Putamen (tissue), 1 donor: ENCODE results near the gene KIAA0232.
"Not testable (repeated sequence)": the region's sequence is repeated elsewhere in the genome, so short reads cannot be mapped to it uniquely, and the experiment has no call there.

Experiments
- DNase-seq: peaks from one replicate; pipeline ENCODE4 v3.0.0-alpha.2; 2016; ENCODE audit warnings: low spot score

Gene KIAA0232

DNA sequence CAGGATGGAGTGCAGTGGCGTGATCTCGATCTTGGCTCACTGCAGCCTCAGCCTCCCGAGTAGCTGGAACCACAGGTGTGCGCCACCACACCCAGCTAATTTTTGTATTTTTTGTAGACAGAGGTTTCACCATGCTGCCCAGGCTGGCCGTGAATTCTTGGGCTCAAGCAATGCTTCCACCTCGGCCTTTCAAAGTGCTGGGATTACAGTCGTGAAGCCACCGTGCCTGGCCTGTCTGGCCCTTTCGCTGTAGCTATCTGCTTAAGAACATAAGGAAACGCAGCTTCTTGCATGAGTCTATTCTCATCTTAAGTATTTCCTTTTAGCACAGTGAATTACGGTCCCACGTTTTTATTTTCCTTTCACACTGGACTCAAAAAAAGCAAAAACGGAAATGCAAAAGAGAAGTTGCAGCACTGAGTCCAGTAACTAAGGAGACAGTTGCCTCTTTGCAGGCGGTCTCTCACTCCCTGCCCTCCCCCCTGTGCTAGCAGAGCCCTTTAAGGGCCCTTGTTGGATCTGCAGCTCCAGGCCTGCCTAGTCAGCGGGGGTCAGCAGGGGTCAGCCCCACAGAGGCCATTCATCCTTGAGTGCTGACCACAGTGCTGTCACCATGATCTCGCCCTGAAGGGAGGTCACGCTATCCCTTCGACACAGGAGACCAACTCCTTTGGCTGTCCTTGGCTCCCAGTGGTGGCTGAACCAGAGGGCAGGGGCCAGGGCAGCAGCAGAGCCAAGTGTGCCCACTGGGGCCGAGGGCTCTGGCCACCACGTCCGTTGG lies 105.3 kb downstream of the KIAA0232 start:
- DNase-seq: no peak

DNA sequence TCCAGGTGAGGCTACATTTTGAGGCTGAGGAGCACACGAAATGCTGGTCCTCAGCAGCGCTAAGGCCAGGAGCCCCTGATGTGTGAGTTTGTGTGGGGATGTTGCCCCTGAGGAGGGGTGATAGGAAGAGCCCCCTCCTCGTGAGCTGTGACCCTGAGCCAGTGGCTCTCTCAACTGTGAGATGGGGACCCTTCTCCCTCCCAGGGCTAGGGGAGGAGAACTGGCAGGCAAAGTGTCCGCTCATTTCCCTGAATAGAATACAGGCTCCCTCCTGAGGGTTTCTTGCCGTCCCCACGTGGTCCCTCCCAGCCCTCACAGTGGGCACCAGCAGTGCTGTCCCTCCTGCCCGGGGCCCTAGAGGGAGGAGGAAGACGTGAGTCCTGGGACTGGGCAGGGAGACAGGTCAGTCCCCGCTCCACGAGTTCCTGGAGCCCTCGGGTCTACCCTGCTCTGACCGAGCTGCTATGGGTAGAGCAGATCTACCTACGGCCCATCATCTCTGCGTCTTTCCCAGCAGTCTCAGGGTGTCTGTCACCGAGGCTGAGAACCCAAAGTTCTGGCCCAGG lies 106.1 kb downstream of the KIAA0232 start:
- no peak for DNase-seq

DNA sequence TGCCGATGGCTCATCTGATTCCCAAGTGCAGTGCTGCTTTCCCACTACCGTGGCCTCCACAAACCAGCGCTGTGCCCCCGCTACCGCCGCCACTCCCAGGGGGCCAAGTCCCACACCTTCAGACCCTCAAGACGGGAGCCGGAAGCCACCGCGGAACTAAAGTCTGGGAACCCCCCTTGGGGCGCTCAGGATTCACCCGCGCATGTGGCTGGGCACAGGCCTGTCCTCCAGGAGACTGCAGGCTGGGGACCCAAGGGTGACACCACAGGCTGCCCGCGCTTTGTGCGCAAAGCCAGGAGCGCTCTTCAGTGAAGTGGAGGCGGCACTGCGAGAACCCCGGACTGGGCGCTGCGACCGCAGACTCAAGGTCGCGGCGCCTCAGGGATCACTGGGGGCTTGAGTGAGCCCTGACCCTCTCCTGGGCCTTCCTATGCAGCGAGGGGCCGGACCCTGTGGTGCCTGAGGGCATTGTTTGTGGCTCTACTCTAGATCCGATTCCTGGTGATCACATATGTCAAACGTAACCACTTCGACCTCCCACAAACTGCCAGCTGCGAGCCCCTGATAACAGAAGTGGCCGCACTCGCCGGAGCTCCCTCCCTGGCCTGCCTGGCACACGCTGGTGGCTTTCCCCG lies 106.7 kb downstream of the KIAA0232 start:
- no peak for DNase-seq

DNA sequence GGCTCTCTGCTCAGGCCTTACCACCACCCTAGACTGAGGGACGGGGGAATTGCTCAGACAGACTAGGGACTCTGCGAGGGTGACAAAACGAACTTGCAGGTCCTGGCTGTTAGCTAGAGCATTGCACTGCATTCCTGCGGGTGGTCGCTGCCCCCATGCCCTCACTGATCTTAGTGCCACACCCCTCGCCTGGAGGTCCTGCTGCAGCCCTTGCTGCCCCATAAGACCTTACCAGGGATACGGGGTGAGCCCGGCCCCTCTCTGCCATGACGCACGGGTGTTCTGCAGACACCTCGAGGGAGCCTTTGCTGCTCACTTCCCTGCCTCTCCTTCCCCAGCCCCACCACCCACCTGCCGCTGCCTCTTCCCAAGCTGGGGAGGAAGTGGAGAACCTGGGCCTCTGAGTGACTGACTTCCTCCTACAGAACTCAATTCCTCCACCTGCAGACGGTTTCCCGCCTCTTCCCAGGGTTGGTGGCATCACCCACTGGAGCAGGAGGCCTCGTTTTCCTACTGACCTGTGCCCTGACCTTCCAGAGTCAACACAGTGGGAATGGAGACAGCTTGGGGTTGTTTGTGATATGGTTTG lies 107.3 kb downstream of the KIAA0232 start:
- DNase-seq: no peak

DNA sequence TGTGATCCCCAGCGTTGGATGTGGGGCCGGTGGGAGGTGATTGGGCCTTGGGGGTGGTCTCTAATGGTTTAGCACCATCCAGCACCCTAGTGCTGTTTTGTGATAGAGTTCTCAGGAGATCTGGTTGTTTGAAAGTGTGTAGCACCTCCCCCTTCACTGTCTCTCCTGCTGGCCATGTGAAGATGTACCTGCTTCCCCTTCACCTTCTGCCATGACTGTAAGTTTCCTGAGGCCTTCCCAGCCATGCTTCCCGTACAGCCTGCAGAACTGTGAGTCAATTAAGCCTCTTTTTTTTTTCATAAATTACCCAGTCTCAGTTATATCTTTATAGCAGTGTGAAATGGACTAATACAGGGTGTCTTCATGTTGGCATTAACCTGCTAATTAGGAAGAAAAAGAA lies 107.8 kb downstream of the KIAA0232 start:
- DNase-seq: no peak

DNA sequence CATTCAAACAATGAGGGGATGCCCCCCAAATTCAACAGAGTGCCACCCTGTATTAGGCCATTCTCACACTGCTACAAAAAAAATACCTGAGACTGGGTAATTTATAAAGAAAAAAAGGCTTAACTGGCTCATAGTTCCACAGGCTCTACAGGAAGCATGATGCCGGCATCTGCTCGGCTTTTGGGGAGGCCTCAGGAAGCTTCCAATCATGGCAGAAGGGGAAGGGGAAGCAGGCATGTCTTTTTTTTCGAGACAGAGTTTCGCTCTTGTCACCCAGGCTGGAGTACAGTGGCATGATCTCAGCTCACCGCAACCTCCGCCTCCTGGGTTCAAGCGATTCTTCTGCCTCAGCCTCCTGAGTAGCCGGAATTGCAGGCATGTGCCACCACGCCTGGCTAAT lies 108.4 kb downstream of the KIAA0232 start:
- not testable (repeated sequence) for DNase-seq

DNA sequence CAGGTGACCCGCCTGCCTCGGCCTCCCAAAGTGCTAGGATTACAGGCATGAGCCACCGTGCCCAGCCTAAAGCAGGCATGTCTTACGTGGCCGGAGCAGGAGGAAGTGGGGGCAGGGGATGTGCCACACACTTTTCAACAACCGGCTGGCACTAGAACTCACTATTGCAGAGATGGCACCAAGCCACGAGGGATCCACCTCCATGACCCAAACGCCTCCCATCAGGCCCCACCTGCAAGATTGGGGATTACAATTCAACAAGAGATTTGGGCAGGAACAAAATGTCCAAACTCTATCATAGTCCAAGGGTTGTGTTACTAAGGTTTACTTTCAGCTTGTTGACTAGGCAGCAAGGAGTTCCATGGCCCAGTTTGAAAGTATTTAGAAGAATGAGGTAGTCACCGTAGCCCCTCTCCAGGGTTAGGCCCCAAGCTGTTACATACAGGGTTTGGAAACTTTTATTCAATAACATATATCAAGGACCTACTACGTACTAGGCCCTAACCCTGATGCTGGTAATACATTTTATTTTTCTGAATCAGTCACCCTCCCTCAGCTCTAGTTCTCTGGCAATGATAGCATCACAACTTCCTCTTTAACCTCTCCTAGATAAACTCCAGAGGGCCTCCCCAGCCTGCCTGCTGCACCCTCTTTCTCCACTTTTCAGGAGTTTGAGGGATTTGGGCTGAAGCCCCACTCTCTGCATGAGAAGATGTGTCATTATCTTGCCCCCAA lies 109.1 kb downstream of the KIAA0232 start:
- no peak for DNase-seq

DNA sequence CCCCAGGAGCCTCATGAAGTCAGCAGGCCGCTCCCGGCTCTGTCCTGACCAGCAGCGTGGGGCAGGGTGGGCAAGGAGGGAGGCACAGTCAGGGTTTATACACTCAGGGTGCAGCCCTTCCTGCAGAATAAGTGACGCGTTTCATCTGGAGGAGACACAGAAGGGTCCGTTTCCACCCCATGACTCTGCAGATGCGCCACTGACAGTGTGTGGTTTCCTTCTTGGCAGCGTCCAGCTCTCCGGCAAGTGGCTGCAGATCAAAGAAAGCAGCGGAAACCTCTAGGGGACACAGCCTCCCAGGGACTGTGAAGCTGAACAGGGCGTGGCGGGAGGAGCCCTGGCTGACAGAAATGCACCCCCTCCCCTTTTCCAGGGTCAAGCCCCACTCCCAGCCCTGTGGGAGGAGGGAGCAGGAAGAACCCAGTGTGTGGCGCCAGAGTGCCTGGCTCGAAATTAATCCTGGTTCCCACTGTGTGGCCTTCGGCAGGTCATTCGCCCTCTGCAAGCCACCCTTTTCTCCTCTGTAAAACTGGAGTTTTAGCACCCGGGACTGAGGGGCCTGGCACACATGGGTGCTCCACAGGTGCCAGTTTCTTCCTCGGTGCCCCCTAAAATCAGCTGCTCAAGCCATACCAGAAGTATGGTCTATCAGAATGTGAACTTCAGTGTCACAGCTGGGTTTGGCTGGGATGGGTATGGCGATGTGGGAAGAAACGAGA lies 109.8 kb downstream of the KIAA0232 start:
- no peak for DNase-seq

DNA sequence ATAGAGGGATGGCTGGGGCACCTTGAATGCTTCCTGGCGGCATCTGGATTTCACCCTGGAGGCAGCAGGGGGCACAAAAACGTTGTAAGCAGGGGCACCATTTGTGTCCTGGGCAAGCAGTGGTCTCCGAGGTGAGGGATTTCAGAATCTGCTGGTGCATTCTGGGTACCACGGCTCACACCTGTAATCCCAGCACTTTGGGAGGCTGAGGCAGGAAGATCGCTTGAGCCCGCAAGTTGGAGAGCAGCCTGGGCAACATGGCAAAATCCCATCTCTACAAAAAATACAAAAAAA lies 110.3 kb downstream of the KIAA0232 start:
- DNase-seq: no peak

DNA sequence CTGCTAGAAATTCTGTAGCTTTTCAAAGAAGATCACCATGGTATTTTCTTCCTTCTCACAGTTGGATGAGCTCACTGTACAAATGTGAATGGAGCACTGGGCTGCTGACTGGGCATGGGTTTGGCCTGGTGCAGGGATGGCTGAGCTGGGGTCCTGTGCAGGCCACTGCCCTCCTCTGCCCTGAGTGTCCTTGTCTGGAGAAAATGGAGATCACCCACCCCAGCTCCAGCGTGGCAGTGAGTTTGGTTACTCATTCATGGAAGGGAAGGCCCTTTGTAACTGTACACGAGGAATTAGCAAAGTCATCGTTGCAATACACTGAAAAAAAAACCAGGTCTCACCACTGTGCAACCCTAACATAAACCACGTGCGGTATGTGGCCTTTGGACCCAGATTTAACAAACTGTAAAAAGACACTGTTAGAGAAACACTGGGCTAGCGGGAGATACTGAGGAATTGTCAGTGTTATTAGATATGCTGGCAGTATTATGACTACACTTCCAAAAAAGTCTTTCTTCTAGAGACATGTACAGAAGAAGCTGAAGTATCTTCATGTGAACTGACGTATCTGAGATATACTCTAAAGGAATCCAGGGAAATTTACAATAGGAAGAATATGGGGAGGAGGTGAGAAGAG lies 111.0 kb downstream of the KIAA0232 start:
- no peak for DNase-seq

DNA sequence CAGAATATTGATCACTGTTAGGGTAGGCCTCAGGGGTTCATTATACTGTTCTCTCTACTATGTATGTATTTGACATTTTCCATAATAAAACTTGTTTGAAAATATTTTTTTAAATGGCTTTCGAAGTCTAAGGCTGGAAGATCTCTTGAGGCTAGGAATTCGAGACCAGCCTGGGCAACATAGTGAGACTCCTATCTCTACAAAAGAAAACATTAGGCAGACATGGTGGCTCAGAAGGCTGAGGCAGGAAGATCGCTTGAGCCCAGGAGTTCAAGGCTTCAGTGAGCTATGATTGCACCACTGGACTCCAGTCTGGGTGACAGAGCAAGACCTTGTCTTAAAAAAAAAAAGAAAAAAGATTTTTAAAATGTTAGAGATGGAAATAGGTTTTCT lies 111.6 kb downstream of the KIAA0232 start:
- no peak for DNase-seq

DNA sequence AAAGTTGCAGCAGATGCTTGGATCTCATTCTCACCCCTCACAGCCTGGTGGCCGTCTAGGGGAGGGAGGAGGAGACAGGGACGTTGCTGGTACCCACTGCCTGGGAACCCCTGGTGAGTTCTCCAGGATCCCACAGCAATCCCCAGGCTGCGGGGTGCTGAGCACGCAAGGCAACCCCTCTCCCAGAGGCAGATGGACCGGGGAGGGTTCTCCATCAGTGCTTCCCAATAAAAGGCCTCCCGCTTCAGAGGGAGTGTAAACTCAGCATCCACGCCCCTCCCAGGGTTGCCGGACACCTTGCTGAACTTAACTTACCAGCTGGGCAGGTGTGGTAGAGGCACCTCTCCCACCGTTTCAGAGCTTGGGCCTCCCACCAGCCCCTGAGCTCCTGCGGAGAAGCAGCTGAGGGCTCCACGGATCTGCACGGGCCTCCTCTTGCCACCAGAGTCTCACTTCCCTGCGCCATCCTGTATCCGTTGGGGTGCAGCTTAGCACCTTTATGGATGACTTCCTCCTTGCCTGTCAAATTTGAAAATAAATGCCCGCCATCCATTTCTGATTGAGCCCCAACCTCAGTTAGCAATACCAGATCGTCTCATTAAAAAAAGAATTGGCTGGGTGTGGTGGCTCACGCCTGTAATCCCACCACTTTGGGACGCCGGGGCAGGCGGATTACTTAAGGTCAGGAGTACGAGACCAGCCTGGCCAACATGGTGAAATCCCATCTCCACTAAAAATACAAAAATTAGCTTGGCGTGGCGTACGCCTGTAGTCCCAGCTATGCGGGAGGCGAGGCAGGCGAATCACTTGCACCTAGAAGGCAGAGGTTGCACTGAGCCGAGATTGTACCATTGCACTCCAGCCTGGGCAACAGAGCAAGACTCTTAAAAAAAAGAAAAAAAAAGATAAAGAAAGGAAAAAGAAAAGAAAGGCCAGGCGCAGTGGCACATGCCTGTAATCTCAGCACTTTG lies 112.3 kb downstream of the KIAA0232 start:
- no peak for DNase-seq

DNA sequence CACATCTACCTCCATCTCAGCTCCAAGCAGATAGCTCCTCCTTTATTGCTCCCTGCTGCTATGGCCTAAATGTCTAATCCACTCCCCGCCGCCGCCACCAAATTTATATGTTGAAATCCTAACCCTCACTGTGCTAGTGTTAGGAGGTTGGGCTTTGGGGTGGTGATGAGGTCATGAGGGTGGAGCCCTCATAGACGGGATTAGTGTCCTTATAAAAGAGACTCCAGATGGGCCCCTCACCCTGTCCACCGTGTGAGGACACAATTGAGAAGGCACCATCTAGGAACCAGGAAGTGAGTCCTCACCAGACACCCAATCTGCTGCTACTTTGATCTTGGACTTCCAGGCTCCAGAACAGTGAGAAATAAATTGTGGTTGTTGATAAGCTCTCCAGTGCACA lies 113.5 kb downstream of the KIAA0232 start:
- no peak for DNase-seq

DNA sequence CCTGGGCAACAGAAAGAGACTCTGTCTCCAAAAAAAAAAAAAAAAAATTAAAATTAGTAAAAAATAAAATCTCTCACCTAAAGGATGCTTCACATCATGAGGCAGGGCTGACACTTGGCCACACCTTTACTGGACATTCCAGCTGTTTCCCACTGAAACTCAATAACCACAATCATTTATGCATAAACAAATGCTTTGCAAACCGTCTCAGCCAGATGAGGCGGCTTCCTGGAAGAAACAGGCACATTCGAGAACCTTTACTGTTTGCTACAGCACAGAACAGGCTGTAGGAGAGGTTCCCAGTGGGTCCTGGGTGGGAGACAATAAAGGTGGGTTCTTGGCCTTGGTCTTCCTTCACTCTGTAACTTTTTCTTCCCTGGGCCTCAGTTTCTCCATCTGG lies 116.2 kb downstream of the KIAA0232 start:
- DNase-seq: no peak

DNA sequence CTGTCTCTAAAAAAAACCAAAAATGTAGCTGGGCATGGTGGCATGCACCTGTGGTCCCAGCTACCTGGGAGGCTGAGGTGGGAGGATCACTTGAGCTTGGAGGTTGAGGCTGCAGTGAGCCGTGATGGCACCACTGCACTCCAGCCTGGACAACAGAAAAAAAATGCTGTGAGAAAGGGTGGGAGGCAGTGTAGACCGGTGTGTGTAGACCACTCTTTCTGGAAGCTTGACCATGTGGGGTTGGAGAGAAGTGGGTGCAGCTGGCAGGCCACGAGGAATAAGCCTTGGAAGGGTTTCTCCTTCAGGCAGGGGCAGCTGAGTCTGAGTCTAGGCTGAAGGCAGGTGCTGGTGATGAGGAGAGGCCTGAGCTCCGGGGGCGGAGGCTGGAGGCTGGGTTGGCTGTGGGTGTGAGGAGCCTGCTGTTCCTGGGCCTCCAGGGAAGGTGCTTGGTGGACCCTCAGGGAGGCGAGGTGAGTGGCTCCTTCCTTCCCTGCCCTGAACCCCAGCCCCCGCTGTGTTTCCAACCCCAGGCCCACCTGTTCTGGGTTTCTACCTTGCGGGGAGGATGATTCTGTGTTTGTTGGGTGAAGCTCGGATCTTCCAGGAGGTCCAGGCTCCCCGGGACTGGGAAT lies 117.8 kb downstream of the KIAA0232 start:
- no peak for DNase-seq

DNA sequence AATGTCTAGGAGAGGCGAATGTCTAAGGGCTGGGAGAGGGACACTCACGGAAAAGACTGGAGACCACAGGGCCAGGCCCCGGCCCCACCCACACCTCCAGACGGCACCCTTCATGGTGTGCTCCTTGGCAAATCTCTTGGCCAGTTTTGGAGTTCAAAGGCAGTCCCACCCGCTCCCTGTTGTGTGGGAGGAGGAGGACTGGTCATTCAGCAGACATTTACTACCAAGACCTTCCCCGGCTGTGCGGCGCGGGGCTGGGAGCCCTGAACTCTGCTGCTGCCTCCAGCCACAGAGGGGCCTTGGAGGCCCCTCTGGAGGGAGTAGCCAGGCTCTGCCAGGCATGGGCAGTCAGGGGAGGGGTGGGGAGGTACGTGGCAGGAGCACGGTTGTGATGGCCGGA lies 118.4 kb downstream of the KIAA0232 start:
- DNase-seq: no peak

DNA sequence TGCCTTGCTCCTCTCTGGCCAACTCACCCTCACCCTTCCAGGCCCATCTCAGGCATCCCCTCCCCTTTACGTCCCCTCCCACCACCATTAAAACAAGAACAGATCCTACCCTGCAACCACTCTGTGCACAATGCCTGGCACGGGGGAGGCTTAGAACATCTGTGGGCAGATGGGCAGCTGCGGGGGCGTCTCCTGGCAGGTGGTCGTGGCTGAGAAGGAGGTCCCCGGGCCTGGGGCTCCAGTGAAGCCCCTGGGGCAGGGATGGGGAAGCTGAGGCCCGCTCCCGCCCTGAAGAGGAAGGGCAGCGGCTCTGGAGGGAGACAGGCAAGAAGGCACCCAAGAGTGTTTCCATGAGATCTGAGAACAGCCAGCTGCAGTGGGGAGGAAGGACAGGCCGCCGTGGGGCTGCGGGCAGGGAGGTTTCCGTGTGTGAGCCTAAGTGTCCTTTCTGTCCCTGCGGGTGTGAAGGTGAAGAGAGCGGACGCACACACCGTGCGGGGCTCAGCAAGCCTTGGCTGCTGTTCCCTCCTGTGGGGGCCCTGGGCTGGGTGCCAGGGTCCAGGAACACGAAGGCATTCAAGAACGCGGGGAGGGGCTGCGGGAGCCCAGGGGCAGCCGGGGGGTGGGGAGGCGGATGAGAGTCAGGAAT lies 119.3 kb downstream of the KIAA0232 start:
- no peak for DNase-seq

DNA sequence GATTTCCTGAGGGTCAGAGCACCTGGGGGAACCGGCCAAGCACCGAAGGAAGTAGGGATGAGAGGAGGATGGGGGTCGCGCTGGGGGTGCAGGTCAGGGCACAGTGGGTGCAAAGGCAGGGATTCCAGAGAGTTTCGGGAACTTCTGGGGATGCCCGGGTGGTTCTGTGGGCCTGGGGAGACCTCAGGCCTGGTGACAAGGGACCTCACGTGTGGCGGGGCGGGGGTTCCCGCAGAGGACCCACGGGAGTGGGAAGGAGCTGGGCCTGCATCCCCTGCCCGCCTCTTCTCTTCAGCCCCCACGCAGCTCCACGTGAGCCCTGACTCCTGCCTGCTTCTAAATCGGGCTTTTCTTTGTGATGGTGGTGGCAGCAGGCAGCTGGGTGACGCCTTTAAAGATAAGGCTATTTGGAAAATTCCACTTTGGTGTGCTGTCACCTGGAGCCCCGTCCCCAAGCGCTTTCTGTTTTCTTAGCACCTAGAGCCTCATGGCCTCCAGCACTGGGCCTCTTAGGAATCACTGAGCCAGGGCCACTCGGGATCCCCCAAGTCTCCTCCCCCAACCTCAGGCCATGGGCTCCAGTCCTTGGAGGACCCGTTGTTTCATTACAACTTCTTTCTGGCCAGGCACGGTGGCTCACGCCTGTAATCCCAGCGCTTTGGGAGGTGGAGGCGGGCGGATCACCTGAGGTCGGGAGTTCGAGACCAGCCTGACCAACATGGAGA lies 120.0 kb downstream of the KIAA0232 start:
- no peak for DNase-seq
